Karpas-422 (cell line): ENCODE data around the gene AK5. TPM values are rescaled to one million over a fixed set of nuclear protein-coding genes. Genes with fewer than 3 reads are reported as not detected.

Experiments used
- DNase-seq: peaks from one replicate; pipeline ENCODE4 v3.0.0-alpha.2; 2015
- H2AFZ ChIP-seq: fragments of 200-600 bp; sonication (generic); 2 replicates; pipeline ENCODE4 v1.6.1; 2014; ENCODE audit warnings: antibody characterized with exemption, low read length, mixed read lengths
- H3K27ac ChIP-seq: fragments of 200-600 bp; sonication (generic); 2 replicates; pipeline ENCODE4 v1.5.1; 2014; ENCODE audit warnings: mild to moderate bottlenecking, low read length, moderate library complexity
- H3K27me3 ChIP-seq: fragments of 200-600 bp; sonication (generic); 2 replicates; pipeline ENCODE4 v1.6.1; 2014; ENCODE audit warnings: low read length, mixed read lengths
- H3K36me3 ChIP-seq: fragments of 200-600 bp; sonication (generic); 2 replicates; pipeline ENCODE4 v1.6.1; 2014; ENCODE audit warnings: low read length, mixed read lengths; ENCODE audit not compliant: insufficient read depth
- H3K4me1 ChIP-seq: fragments of 200-600 bp; sonication (generic); 2 replicates; pipeline ENCODE4 v1.6.1; 2014; ENCODE audit warnings: mild to moderate bottlenecking, low read length, mixed read lengths
- H3K4me2 ChIP-seq: fragments of 200-600 bp; sonication (generic); 2 replicates; pipeline ENCODE4 v1.6.1; 2014; ENCODE audit warnings: low read length, low read depth, mild to moderate bottlenecking; ENCODE audit not compliant: poor library complexity, severe bottlenecking
- H3K4me3 ChIP-seq: fragments of 200-600 bp; sonication (generic); 2 replicates; pipeline ENCODE4 v1.5.1; 2014; ENCODE audit warnings: mild to moderate bottlenecking, antibody characterized with exemption, low read length, mixed read lengths
- H3K79me2 ChIP-seq: fragments of 200-600 bp; sonication (generic); 2 replicates; pipeline ENCODE4 v1.6.1; 2014; ENCODE audit warnings: mild to moderate bottlenecking, low read length, mixed read lengths
- H3K9ac ChIP-seq: fragments of 200-600 bp; sonication (generic); 2 replicates; pipeline ENCODE4 v1.6.0; 2014; ENCODE audit warnings: low read length
- H3K9me2 ChIP-seq: fragments of 200-600 bp; sonication (generic), shearing (Covaris generic); replicated peaks from 2 replicates; pipeline ENCODE4 v1.6.0; 2014; ENCODE audit warnings: mild to moderate bottlenecking, low read length, moderate library complexity; ENCODE audit not compliant: insufficient read depth
- H3K9me3 ChIP-seq: fragments of 300-700, 200-600 bp; sonication (generic); 2 replicates; pipeline ENCODE4 v1.6.1; 2014; ENCODE audit warnings: low read length, mixed read lengths
- H4K20me1 ChIP-seq: fragments of 200-600 bp; sonication (generic); 2 replicates; pipeline ENCODE4 v1.6.1; 2014; ENCODE audit warnings: mild to moderate bottlenecking, antibody characterized with exemption, low read length, low read depth; ENCODE audit not compliant: insufficient read depth
- total RNA-seq: library from RNA; depleted of rRNA; stranded (reverse); fragments of >200 nt; shearing (Covaris generic); gene quantifications from 2 replicates; pipeline ENCODE4 v1.2.3, GENCODE V29; 2014; ENCODE audit warnings: low replicate concordance

Gene AK5
- total RNA-seq, 1 experiment from 2014 or later = not detected

DNA sequence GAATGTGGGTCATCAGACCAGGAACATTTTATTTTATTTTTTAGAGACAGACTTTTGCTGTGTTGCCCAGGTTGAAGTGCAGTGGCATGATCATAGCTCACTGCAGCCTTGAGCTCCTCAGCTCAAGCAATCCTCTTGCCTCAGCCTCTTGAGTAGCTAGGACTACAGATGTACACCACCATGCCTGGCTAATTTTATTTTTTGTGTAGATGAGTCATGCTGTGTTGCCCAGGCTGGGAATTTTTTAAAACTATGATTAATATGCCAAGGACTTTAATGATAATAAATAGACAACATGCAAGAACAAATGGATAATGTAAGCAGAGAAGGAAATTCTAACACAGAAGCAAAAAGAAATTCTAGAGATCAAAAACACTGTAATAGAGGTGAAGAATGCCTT, 142.4 kb downstream of the AK5 start:
- H3K4me3 ChIP-seq = no peak overlapping the region
- no peak for DNase-seq
- no peaks in the 10 kb centered on the region for H3K79me2 ChIP-seq
- H4K20me1 ChIP-seq = 0 out of 2 replicates have a peak, but pooled peaks cover 4% of the 10 kb centered on the region
- H2AFZ ChIP-seq = no peak overlapping the region
- no peaks in the 10 kb centered on the region for H3K9me3 ChIP-seq
- no peaks in the 10 kb centered on the region for H3K27me3 ChIP-seq
- no peak overlapping the region for H3K4me2 ChIP-seq
- no peaks in the 10 kb centered on the region for H3K36me3 ChIP-seq
- H3K27ac ChIP-seq = no peak overlapping the region
- no peak overlapping the region for H3K9ac ChIP-seq
- no peaks in the 10 kb centered on the region for H3K4me1 ChIP-seq
- H3K9me2 ChIP-seq = no peaks in the 10 kb centered on the region

DNA sequence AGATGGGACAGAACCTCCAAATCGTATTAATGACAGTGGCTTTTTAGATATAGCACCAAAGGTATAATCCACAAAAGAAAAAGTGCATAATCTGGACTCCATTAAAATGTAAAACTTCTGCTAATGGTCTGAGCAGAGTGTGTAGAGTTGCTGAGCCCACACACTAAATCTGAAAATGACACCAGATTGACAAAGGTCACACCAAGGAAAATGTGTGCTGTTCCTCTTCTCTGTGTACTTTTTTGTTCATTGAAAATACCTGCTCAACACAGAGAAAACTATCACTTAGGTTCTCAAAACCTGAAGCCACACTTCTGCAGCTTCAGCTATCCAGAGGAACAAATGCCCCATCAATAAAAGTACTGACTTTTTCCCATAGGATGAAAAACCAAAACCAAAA, 146.2 kb downstream of the AK5 start:
- 0 out of 2 replicates have a peak, but pooled peaks cover 4% of the 10 kb centered on the region for H4K20me1 ChIP-seq
- no peaks in the 10 kb centered on the region for H3K79me2 ChIP-seq
- H3K36me3 ChIP-seq = no peaks in the 10 kb centered on the region
- no peaks in the 10 kb centered on the region for H3K4me1 ChIP-seq
- no peak overlapping the region for H2AFZ ChIP-seq
- H3K9me2 ChIP-seq = no peaks in the 10 kb centered on the region
- H3K9me3 ChIP-seq = no peaks in the 10 kb centered on the region
- no peak for DNase-seq
- no peak overlapping the region for H3K4me2 ChIP-seq
- no peak overlapping the region for H3K4me3 ChIP-seq
- no peaks in the 10 kb centered on the region for H3K27me3 ChIP-seq
- no peak overlapping the region for H3K9ac ChIP-seq
- no peak overlapping the region for H3K27ac ChIP-seq

DNA sequence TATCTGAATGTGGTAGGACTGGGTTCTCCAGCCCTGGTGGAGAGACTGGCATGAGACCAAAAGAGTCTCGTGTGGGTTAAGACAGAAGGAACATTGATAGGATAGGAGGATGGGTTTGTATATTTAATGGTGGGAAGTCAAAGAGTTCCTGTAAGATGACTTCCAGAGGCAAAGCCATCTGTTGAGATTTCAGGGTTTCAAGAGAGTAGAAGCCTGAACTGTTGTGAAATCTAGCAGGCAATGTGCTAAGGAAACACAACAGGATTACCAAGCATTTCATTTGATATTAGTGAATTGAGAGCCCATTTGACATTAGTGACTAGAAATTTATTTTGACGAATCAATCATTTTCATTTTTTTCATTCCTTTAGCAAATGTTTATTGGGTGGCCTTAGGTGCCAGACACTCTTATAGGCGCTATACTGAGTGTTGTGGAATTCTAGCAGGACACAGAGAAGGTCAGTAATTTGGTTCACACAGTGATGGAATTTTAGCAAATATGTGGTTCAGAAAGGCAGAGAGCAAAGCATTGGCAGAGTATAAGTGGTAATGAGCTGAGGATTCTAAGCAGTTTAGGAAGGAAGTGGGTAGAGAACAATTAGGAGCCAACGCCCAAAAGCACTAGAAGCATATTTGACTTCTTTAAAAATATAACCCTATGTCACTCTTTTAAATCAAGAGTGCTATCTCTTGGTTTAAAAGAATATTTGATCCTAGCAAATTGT, 149.3 kb downstream of the AK5 start:
- no peak overlapping the region for H3K4me2 ChIP-seq
- H3K27ac ChIP-seq = no peak overlapping the region
- H3K4me3 ChIP-seq = no peak overlapping the region
- DNase-seq = no peak
- H4K20me1 ChIP-seq = no peaks in the 10 kb centered on the region
- no peak overlapping the region for H2AFZ ChIP-seq
- H3K27me3 ChIP-seq = no peaks in the 10 kb centered on the region; the same call in 1 of the 2 replicates
- H3K9me2 ChIP-seq = no peaks in the 10 kb centered on the region
- H3K9ac ChIP-seq = no peak overlapping the region
- H3K79me2 ChIP-seq = no peaks in the 10 kb centered on the region
- H3K4me1 ChIP-seq = no peaks in the 10 kb centered on the region
- H3K36me3 ChIP-seq = no peaks in the 10 kb centered on the region
- no peaks in the 10 kb centered on the region for H3K9me3 ChIP-seq

DNA sequence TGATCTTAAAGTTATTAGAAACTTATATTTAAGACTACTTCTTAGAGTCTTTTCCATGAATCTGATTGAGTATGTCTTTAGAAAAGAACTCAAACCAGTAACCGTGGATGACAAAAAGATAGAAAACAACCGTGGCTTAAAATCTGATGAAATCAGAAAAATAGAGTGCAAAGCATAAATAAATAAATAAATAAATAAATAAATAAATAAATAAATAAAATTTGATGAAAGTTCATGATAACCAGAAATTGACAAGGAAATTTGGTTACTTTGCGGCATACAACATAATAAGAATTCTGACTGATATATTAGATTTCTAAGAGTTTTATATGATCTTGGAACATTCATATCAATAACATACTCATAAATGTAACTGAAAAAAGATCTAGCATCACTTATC, 152.1 kb downstream of the AK5 start:
- H4K20me1 ChIP-seq = no peaks in the 10 kb centered on the region
- DNase-seq = no peak
- no peak overlapping the region for H3K9ac ChIP-seq
- no peak overlapping the region for H3K4me3 ChIP-seq
- H3K9me2 ChIP-seq = no peaks in the 10 kb centered on the region
- H3K27ac ChIP-seq = no peak overlapping the region
- H3K4me1 ChIP-seq = no peaks in the 10 kb centered on the region
- no peaks in the 10 kb centered on the region for H3K9me3 ChIP-seq
- no peaks in the 10 kb centered on the region for H3K36me3 ChIP-seq
- H3K27me3 ChIP-seq = no peaks in the 10 kb centered on the region; the same call in 1 of the 2 replicates
- H3K4me2 ChIP-seq = no peak overlapping the region
- H2AFZ ChIP-seq = no peak overlapping the region
- H3K79me2 ChIP-seq = no peaks in the 10 kb centered on the region

DNA sequence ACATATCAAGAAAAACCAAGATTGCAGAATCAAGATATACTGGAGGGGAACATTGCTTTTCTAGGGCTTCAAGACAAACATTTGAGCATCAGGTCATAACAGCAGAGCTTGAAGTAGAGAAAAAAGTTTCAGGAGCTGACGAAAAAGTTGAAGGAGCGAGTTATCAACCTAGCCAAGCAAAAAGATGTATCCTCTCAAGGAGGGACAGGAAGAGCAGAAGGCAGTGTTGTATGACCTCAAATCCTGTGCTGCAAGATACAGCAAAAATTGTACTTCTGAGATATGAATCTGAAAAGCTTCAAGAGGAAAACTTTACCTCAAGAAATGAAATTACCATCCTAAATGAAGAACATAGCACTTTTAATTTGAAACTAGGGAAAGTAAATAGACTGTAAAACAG, 153.1 kb downstream of the AK5 start:
- Histone ChIP-seq H3K27me3 (no peaks in the 10 kb centered on the region; the same call in 1 of the 2 replicates), H3K4me2 (no peak overlapping the region), H3K9ac (no peak overlapping the region), H4K20me1 (no peaks in the 10 kb centered on the region), H2AFZ (no peak overlapping the region), H3K36me3 (no peaks in the 10 kb centered on the region), H3K9me3 (no peaks in the 10 kb centered on the region), H3K4me3 (no peak overlapping the region), H3K9me2 (no peaks in the 10 kb centered on the region), H3K4me1 (no peaks in the 10 kb centered on the region), H3K27ac (no peak overlapping the region), H3K79me2 (no peaks in the 10 kb centered on the region)
- no peak for DNase-seq

DNA sequence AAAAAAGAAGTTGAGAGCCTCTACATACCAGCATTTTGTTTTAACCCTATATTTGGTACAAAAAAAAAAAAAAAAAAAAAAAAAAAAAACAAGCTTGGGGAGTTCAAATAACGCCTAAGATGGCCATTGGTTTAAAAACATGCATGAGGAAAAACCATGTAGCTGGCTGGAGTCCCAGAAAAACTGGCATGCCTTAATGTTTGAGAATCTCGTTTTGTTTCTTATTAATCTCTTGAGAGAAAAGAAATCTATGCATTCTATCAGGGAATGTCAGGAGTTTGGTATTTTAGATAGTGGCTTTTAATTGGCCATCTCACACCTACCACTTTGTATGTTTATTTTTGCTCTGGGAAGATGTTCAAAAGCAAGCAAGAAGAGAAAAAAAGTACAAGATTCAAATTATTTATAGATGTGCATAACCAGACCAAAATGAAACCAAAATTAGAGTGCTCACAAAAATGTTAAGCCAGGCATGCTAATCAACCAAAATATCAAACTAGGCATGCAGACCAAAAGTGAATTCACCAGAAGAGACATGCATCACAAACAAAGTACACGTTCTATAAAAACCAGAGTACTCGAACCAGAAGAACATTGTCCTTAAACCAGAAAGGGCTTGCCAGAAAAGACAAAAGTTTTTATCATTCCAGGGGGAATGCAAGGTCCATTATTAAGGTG, 156.6 kb downstream of the AK5 start:
- Histone ChIP-seq H3K27ac (no peak overlapping the region), H3K9me3 (no peaks in the 10 kb centered on the region), H3K4me3 (no peak overlapping the region), H3K4me2 (no peak overlapping the region), H3K4me1 (no peaks in the 10 kb centered on the region), H4K20me1 (no peaks in the 10 kb centered on the region), H2AFZ (no peak overlapping the region), H3K27me3 (no peaks in the 10 kb centered on the region; the same call in 1 of the 2 replicates), H3K9me2 (no peaks in the 10 kb centered on the region), H3K36me3 (no peaks in the 10 kb centered on the region), H3K9ac (no peak overlapping the region), H3K79me2 (no peaks in the 10 kb centered on the region)
- no peak for DNase-seq

DNA sequence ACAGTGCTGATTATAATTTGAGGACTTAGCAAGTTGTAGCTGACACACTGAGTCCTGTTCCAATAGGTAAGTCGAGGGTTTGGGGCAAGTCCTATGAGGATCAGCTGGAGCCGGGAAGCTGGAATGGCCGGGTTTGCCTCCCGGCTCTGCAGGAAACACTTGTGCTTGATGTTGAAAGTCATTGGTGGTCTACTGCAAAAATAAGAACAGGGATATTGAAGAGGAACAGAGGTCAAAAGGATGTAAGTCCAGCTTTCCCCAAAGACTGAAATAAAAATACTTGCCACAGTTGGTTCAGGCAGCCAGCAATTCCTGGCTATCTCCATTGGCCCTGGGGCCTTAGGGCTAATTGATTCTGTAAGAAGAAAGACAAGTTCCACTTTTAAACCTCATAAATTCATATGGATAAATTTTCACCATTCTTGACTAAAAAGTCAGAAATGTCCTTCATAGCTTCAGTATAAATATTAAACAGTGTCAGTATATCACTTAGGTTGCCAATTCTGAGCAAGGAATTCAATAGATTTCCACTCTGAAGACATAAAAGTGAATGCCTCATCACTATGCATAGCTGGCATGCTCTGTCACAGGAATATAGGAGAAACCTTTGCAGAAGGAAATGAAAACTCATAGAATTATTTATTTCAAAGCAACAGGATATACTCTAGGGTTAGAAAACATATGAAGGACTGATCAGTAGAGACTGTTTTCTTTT, 165.2 kb downstream of the AK5 start:
- Histone ChIP-seq H3K4me2 (no peak overlapping the region), H3K9ac (no peak overlapping the region), H3K36me3 (no peaks in the 10 kb centered on the region), H4K20me1 (no peaks in the 10 kb centered on the region), H3K9me2 (no peaks in the 10 kb centered on the region), H3K4me1 (no peaks in the 10 kb centered on the region), H3K4me3 (no peak overlapping the region), H3K27me3 (no peaks in the 10 kb centered on the region), H3K9me3 (no peaks in the 10 kb centered on the region), H3K27ac (no peak overlapping the region), H3K79me2 (no peaks in the 10 kb centered on the region), H2AFZ (no peak overlapping the region)
- no peak for DNase-seq

DNA sequence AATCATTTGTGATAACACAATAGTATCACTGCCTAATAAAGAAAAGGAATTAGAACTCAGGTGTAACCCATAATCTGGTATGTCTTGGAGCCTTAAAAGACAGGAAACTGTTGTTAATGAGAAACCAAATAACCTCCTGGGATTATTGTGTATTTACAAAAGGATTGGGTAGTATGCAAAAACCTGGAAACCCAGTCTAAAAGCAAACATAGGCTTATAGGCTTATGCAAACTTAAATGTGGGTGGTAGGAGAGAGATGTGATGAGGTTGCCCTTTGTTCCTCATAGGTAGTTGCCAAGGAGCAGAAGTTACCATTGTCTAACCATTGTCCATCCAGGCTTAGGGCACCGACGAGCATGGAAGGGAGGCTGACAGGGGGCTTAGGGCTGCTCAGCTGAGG, 165.8 kb downstream of the AK5 start:
- Histone ChIP-seq H4K20me1 (no peaks in the 10 kb centered on the region), H3K4me3 (no peak overlapping the region), H3K27me3 (no peaks in the 10 kb centered on the region), H3K4me2 (no peak overlapping the region), H2AFZ (no peak overlapping the region), H3K4me1 (no peaks in the 10 kb centered on the region), H3K9ac (no peak overlapping the region), H3K36me3 (no peaks in the 10 kb centered on the region), H3K9me2 (no peaks in the 10 kb centered on the region), H3K9me3 (no peaks in the 10 kb centered on the region), H3K27ac (no peak overlapping the region), H3K79me2 (no peaks in the 10 kb centered on the region)
- no peak for DNase-seq
